Right ventricle myocardium superior (tissue), 1 donor: ENCODE measurements around the gene DLAT. TPM values are rescaled to one million over a fixed set of nuclear protein-coding genes. Genes with fewer than 3 reads are reported as not detected.

ENCODE experiments used
- ATAC-seq: fragments of 200-7000 bp; cut with Tn5 transposase; one replicate; pipeline ENCODE4 v1.9.1; 2020; ENCODE audit warnings: mild to moderate bottlenecking; ENCODE audit not compliant: poor library complexity
- DNase-seq: peaks from one replicate; pipeline ENCODE4 v3.0.0-alpha.2; 2020
- intact Hi-C: fragments of 100-400 bp; cut with DNase I; formaldehyde crosslinking; loops from one replicate; pipeline ENCODE4 v1.11.2; 2022
- total RNA-seq: library from RNA; stranded (reverse); fragmentation: NEBNext Ultra II Directional; extraction: Animal tissue kit (Norgen Biotek cat#: 25700); gene quantifications from one replicate; pipeline ENCODE4 v1.2.1, GENCODE V29; 2021
- donor health status: DM: no; HTN: yes; CAD: no; lungs with severe emphysema.

DLAT gene
- total RNA-seq, 1 donor from 2014 or later, result 154 TPM

DNA sequence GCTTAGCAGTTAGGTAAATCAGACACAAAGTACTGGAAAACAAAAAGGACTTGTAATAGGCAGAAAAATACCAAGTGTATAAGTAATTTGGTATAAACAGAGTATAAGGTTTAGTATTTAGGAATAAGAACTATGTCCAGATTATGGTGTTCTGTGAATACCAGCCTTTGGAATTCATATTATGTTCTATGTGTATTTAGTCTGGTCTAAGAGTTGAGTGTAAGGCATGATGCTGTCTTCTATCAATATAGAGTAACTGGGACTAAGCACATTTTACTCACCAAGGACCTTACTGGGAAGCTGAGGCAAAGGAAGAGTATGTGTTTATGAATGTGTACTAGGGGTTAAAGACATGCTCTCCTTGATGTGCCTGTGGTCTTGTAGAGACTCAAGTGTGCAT lies 71.0 kb downstream of the DLAT start:
- no peak for ATAC-seq
- DNase-seq, result no peak
- intact Hi-C loops, result no loop called here

GRCh38 chr11:112097734-112098528 lies 72.7 kb downstream of the DLAT start:
- intact Hi-C loops, result no loop called here
- ATAC-seq, result no peak
- no peak for DNase-seq

GRCh38 chr11:112100462-112100861 lies 75.3 kb downstream of the DLAT start:
- intact Hi-C loops, result no loop called here
- ATAC-seq (peak; percentile 60), DNase-seq (no peak)

DNA sequence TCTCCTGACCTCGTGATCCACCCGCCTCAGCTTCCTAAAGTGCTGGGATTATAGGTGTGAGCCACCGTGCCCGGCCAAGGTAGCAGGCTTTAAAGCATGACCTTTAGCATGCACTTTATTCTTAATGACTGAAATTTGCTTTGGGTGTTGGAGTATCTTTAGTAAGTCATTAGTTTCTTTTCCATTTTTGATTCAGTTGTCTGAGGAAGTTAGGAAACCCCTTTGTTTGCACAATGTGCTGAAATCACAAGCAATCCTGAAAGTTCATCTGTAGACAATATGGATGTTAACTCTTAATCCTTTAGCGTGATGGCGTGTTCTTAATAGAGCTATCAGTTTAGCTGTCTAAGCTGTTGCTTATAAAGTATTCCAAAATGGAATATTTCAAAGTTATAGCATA lies 78.2 kb downstream of the DLAT start:
- no peak for DNase-seq
- no peak for ATAC-seq
- intact Hi-C loops, result no loop called here

DNA sequence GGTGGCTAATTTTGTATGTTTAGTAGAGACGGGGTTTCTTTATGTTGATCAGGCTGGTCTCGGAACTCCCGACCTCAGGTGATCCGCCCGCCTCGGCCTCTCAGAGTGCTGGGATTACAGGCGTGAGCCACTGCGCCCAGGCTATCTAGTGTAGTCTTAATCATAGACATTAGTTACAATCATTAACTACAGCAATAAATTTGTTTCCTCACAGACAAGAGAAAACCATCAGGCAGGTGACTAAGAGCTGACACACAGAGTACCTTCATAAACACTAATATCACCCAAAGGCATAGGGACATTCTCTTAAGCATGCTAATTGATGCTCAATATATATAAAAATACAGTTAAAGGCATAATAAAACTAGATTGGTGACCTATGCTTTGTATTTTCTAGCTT lies 80.9 kb downstream of the DLAT start:
- ATAC-seq, result no peak
- no peak for DNase-seq
- intact Hi-C loops, result no loop called here

Other genes starting within 250 kb of the DLAT start
- gene ALG9, start 153.8 kb upstream of the DLAT start, total RNA-seq, result 12.4 TPM
- gene FDXACB1, start 146.2 kb upstream of the DLAT start, total RNA-seq, result 0.86 TPM
- 32.4 TPM for gene CFAP68, start 145.9 kb upstream of the DLAT start, total RNA-seq
- 6,403 TPM for gene CRYAB, start 113.6 kb upstream of the DLAT start, total RNA-seq
- 42.4 TPM for gene HSPB2, start 112.7 kb upstream of the DLAT start, total RNA-seq
- 1.7 TPM for gene C11orf52, start 106.5 kb upstream of the DLAT start, total RNA-seq
- gene DIXDC1, start 88.1 kb upstream of the DLAT start, total RNA-seq, result 19.3 TPM
- 1.3 TPM for gene PIH1D2, start 48.6 kb downstream of the DLAT start, total RNA-seq
- gene NKAPD1, start 48.9 kb downstream of the DLAT start, total RNA-seq, result 6.5 TPM
- gene TIMM8B, start 61.3 kb downstream of the DLAT start, total RNA-seq, result 173 TPM
- gene SDHD, start 61.5 kb downstream of the DLAT start, total RNA-seq, result 255 TPM
- 1.9 TPM for gene IL18, start 138.7 kb downstream of the DLAT start, total RNA-seq
- not detected for gene TEX12, start 142.0 kb downstream of the DLAT start, total RNA-seq
- 151 TPM for gene BCO2, start 150.1 kb downstream of the DLAT start, total RNA-seq
- 28.7 TPM for gene PTS, start 201.0 kb downstream of the DLAT start, total RNA-seq
- gene PLET1, start 235.5 kb downstream of the DLAT start, total RNA-seq, result not detected